GM21423 (cell line): ENCODE measurements around the gene JUN.
A peak's percentile ranks its signal among the peaks of the same experiment; 100 is the strongest.

Source experiments
- ATAC-seq: cut with Tn5 transposase; IDR thresholded peaks from one replicate; pipeline ENCODE4 v1.9.1; 2021; ENCODE audit warnings: mild to moderate bottlenecking, moderate library complexity; ENCODE audit not compliant: unreplicated experiment

The JUN gene

DNA sequence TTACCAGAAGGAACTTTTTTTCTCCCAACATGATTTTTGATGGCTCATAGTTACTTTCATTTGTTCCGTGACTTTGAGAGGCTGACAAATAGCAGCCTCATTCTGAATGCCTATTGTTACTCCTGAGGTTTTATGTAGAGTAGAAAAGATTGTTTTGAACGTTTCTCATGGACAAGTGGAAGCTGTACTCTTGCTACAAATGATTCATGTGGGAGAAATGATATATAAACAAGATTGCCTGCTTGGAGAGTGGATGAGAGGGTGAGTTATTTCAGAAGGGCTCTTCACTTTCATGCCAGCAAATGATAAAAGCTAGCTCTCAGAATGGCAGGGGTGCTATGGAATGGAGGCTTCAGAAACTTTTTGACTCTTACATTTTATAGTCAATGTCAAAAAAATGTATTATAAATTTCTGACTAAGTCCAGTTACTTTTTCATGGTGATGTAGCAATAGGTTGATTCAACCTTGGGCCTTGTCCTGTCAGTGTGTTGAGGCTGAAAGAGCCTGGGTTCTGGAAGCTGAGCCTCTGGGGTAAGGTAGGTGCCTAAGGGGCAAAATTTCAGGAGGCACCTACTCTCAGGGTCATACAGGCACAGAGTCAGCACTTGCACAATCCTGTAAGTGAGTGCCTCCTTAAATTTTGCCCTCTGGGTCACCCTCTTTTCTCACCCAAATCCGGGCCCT lies 19.4 kb downstream of the JUN start:
- no peak for ATAC-seq

DNA sequence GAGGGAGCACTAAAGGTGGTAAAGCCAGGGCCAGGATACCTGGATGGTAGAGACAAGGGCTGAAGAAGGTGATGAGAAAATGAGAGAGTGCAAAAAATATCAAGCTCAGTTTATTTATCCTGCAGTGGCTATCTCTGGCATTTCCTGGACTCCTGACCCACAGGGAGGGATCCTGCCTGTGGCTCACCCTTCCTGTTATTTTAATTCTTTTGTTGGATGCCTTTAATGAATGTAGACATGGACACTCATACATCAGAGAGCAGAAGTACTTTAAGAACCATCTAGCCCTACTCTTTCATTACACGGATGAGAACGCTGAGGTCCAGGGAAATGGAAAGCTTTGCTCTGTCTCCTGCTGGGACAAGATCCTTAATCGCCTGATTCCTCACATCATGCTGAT lies 20.6 kb downstream of the JUN start:
- ATAC-seq = no peak

DNA sequence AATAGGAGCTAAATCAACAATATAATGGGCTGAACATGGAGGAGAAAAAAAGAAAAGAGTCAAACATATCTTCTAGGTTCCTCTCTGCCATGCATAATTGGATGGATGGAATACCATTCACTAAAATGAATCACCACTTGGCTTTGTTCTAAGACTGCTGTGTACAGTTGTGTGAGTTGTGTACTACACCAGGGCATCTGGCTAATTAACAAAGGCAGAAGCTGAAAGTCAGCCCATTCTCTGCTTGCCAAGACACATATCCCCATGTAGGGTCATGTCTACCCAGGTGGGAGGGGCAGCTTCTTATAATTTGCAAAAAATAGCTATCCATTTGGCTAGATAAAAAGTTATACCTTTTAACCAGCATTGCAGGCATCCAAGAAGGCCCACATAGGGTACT lies 21.0 kb downstream of the JUN start:
- ATAC-seq = no peak

DNA sequence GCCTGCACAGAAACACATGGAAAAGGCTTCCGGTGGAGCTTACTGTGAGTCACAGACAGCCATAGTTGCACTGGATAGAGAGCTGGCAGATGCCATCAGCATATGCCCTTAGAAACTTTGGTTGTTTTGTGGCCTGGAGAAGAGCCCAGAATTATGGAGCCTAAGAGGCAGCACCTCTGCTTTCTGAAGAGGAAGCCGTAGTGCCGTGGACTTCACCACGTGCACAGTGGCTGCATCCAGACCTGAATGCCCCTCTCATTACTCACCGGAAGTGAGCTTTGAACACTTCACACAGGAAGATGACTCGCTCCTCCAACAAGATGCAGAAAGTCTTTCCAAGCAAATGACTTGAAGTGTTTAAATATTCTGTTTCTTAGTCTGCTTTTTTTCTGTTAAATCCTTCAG lies 28.4 kb downstream of the JUN start:
- ATAC-seq = peak; percentile 84

DNA sequence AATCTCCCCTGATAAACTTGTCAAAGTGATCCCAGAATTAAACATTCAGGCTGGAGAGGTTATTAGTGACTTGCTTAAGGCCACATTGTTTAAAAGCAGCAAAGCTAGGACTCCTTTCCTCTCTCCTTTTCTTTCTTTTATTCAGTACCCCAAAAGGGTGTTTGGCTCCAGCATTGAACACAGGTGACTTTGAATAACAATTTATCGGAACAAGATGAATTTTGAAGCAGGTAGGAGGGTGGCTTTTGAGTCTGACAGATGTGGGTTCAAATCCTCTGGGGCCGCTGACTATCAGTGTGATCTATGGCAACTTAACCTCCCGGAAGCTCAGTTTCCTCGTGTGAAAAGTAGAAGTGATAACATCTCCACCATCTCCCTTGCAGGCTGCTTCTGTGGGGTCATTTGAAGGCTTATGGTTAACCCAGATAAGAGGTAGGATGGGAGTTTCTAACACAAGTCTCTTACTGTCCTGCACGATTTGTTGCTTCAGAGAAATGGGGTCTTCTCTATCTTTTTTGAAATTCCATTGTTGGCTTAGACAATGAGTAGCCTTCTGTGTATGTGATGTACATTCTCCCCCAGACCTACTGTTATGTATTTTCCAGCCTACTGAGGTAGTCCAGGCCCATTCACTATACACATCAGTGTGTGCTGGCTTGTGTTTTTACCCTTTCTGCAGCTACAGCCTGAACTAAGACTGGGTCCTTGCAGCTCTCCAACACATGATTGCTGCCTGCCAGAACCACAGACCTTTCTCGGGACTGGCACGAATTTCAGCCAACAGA lies 29.0 kb downstream of the JUN start:
- ATAC-seq = peak; percentile 15

DNA sequence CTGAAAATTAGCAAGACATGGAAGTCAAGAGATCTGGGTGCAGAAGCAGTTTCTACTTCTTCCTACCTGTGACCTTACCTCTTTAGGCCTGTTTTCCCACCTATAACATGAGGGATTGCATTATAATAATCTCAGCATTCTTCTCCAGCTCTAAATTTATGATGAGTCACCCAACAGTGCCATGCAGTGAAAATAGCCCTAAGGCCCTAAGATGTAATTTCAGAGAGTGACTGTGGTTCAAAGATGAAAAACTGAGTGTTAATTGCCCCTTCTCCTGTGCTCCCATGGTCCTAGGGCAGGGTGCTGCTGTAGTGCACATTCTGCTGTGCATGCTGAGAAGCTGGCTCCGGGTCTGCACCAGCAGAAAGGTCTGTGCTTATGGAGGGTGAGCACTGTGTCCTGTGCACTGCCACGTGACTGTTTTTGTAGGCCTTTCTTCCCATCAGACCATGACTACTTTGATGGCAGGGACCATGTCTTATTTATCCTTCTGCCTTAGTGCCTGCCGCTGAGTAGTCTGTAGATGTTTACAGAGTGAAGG lies 29.7 kb downstream of the JUN start:
- ATAC-seq = no peak

DNA sequence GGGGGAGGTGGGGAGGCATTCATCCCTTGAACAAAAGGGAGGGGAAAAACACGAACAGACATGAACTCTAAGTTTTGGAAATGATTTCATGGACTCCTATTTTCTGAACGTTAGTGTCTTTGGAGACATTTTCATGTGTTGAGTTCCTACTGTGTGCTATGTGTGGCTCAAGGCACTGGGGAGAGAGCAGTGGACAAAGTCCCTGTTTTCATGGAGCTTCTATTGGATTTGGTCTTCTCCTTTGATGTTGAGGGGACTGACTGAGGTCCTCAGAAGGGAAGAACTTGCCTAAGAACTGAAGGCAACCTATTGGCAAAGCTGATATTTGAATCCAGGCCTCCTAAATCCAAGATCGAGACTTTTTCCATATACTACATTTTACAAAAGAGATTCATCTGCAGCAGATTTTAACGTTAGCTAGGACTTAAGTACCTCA lies 30.4 kb downstream of the JUN start:
- ATAC-seq = no peak

DNA sequence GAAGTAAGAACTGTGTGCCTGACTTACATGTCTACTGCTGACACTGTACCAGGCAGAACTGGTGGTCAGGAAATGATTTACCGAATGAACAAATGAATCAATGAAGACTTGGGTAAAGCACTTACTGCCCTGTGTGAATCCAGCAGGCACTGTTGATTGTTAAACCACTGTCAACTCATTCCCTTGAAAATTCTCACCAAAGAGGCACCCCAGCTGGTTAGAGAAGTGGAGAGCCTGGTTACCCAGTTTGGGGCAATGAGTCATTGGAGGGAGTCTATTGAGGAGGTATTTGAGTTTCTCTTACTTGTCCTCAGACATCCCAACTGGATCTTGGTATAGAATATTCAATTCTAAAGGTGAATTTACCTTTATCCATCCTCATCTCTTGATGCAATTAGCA lies 34.2 kb downstream of the JUN start:
- no peak for ATAC-seq

DNA sequence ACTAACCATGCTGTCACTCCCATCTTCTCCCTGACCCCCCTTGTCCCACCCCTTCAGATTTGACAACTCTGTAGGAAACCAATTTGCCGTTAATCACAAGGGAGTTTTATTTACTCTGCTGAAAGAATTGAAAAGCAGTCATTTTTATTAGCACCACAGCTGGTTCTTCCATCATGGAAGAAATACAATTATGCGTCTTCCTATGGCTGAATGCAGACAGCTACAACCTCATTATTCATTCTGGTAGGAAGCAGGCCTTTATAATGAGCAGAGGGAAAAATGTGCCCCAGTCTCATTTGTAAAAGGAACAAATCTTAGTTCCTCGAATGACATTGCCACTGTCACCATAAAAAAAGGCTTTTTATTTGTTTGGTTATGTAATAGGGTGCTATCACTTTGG lies 35.2 kb downstream of the JUN start:
- no peak for ATAC-seq

DNA sequence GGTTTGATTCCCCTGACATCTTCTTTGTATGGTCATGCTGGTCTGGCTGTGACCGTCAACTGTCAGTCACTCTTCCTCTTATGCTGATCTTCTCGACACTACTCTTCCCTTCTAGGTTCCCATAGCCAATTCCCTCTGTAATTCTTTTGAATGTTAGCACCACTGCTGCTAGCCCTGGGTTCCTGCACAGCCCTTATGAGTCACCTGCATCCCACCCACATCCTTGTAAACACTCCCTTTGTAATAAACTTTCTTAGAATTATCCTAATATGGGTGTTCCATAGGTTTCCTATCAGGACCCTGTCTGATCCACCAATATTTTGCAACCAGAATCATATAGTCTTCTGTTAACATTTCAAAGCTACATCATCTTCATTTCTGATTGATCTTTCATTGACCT lies 37.1 kb downstream of the JUN start:
- ATAC-seq = no peak

DNA sequence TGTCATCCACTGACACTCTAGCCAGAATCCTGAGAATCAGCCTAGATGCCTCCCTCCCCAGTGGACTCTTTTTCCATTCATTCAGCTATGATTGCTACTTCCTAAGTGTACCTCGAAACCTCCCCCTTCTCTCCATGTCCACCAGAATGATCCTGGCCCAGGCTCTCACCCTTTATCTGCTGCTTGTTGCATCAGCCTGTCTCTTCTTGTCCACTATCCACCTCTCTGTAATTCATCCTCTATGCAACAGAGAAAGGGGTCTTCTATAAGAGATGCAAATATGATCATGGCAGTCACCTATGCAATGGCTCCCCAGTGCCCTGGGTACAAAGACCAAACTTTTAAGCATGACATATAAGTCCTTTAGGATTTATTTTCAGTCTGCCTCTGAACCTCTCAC lies 37.7 kb downstream of the JUN start:
- ATAC-seq = no peak

DNA sequence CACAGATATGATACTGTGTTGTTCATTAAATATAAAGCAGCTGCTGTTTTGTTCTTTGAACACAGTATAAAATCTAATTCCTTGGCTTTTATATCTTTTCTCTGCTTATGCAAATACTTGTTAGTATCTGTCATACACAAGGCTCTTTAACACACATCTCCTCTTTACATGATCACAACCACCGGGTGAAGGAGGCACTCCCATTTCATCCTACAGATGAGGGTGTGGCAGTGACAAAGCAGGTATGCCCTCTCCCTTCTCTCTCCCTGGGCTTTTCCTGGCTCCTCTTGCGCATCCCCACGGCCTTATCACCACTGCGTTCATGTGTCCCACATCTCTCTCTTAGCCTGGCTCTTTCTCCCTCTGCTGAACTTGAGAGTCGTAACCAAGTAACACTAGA lies 38.2 kb downstream of the JUN start:
- no peak for ATAC-seq

DNA sequence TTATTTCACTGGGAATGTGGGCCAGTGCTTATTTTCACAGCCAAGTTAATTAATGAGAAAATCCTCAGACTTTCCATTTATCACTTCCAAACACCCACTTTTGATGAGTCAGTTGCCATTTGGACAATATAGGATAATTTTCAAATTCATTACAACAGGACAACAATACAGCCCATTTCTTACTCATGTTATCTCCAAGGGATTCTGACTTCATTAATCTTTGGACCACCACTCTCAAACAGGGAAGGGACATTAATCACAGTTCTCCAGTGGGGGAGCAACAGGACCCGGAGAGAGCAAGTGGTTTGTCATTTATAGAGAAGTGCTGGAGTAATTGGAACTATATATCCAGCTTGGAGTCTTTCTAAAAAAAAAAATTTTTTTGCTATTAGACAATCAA lies 38.7 kb downstream of the JUN start:
- ATAC-seq = no peak

DNA sequence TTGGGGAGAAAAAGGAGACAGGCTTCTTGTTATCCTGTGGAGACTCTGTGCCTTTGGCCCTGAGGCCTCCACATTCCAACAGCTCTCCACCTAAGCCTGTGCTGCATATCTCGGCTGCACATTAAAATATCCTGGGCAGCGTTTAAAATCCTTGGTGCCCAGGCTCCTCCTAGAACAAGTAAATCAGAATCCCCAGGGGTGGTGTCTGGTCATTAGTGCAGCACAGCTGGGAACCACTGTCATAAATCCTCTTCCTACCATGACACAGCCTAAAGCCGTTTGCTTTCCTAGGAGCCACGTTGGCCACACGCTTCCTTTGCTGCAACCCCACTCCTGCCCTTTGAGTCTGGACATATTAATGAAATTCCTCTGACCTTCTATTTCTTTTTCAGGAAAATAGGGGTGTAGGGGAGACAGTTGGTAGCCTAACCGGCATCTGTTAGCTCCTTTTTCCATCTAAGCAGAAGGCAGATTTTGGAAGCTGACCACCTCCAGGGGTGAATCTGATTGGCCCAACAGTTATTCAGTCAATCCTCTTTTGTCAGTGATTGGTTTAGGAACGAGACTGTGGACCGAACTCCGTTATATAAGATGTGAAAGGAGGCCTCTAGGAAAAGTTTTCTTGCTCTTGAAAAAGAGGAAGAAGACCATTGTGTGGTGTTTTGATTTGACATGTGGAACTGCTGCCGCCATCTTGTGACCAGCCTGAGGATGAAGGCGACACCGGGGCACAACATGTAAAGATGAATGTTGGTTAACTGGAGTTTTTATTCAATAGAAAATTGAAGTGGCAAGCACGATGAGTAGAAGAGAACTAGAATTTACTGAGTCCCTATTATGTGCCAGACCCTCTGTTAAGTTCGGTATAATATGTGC lies 41.9 kb downstream of the JUN start:
- ATAC-seq = no peak

DNA sequence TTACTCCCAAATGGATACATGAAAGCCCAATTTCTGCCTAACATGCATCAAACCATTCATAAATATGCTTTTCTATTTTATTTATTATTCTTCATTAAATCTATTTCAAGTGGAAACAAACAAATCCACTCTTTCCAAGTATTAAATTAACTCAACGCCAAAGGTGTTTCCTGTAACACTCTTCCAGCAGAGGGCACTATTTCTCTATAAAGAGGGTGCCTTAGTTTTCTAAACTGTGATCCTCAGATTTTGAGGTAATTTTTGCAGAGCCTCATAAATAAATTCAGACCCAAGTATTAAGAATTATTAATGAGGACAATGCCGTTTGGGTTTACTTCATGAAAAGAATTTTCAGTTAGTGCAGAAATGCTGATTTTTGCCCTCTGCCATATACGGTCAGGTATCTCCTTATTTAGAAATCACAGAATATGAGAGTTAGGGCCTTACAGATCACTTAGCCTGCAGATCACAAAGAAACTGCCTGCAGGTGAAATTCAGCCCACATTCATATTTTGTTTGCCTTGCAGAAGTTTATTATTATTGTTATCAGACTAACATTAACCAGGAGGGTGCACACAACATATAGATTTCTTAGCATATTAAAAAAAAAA lies 43.9 kb downstream of the JUN start:
- no peak for ATAC-seq

DNA sequence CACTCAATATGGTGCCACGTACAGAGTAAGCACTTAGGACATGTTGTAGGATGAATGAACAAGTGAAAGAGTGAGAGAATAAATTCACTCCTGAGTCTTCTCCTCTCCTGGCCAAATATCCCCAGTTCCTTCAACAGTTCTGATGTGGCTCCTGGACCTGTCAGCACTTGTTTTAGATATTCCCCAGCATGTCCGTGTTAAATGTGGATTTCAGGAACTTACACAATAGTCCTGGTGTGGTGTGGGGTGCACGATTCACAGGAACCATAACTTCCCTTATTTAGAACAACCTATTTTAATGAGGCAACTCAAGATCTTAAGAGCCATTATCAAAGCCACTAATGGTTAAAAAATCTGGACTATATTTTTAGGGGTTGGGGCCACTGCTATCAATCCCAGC lies 45.0 kb downstream of the JUN start:
- no peak for ATAC-seq

DNA sequence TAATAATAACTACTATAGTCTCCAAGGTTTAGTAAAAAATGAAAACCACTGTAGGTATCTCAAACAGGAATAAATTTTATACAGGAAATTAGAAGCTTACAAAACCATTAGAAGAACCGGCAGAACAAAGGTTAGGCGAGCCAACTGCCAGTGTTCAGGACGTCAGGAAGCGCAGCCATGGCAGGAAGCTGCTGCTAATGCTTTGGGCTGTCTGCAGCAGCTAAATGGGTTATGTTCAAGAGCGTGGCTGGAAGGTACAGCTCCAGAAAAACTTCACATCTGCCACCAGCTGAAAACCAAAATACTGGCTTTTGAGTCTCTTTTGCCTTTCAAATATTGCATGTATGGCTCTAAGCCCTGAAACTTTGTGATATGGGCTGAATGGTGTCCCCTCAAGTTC lies 48.3 kb downstream of the JUN start:
- no peak for ATAC-seq

DNA sequence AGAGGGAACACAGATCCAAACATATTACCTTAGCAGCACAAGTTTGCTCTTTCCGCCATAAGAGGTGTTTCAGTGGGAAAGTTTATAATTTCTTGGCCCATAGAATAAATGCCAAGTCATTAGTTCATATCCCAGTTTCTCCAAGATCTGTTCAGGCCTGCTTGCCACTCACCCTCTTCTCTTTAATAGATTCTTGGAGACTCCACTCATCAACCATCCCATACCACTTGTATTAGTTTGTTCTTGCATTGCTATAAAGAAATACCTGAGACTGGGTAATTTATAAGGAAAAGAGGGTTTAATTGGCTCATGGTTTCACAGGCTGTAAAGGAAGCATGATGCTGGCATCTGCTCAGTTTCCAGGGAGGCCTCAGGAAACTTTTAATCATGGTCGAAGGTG lies 49.2 kb downstream of the JUN start:
- no peak for ATAC-seq

DNA sequence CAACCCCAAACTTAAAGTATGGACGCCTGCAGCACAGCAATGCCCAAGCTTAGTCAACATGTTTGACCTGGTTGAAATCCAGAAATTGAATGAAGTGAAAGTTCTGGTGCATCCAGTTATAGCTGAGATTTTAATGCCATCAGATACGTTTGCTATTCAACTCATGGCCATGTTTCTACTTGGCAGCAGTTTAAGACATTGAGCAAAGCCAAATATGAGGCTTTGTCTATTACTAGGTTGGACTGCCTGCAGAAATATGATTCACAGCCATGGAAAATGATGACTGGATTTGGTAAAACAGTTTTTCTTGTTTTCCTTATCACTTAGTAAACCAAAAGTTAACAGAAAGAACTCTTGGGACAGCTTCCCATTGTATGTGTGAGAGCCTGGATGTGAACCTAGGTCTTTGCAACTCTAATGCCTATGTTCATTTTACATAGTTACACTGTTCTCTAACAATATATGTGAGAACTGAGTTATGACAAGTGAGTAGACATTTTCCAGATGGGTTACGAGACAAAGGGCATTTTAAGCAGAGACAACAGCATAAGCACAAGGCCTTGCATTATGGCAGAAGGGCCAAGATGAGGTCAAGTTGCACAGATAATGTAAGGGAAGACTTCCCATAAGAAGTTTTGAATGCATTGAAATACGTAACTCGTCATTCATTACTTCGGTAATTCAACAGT lies 51.6 kb downstream of the JUN start:
- ATAC-seq = no peak
